Left renal pelvis (tissue), 4 donors: ENCODE measurements around the gene FLCN. TPM values are rescaled to one million over a fixed set of nuclear protein-coding genes. Genes with fewer than 3 reads are reported as not detected.
"Not testable (repeated sequence)": the region's sequence is repeated elsewhere in the genome, so short reads cannot be mapped to it uniquely, and the experiment has no call there.

Experiments
- DNase-seq, 4 donors: peaks; one replicate each; pipeline ENCODE4 v3.0.0-alpha.2; 2013; ENCODE audit warnings: low read depth in 4 of 4, low spot score in 3 of 4
- polyA plus RNA-seq, 4 donors: library from polyadenylated mRNA; unstranded; fragments of 120-200 nt; gene quantifications; one replicate each; pipeline ENCODE4 v1.2.1, GENCODE V29; 2013; ENCODE audit not compliant: insufficient read length in 4 of 4

The FLCN gene
- polyA plus RNA-seq, 4 donors: 16.2 to 53.8 (median 31.8) TPM

GRCh38 chr17:17189559-17189958, 47.4 kb downstream of the FLCN start:
- no peak for DNase-seq

DNA sequence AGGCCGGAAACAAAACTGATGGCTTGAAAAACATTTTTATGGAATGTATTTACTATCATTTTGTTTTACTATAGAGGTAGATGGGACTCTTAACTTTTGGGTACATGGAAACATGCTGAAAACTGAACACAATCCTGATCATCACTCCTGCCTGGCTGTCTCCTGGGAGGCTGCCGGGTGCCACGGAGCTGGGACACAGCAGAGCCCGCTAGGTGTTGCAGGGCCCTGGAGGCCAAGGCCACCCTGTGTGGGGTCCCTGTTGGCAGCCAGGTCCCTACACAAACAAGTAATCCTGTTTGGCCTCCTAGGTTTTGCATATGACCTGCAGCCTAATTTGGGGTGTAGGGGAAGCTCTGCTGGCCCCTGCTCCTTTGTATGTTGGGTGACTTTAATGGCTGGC, 48.4 kb downstream of the FLCN start:
- DNase-seq: no peak

GRCh38 chr17:17186551-17187505, 50.1 kb downstream of the FLCN start:
- DNase-seq: no peak

DNA sequence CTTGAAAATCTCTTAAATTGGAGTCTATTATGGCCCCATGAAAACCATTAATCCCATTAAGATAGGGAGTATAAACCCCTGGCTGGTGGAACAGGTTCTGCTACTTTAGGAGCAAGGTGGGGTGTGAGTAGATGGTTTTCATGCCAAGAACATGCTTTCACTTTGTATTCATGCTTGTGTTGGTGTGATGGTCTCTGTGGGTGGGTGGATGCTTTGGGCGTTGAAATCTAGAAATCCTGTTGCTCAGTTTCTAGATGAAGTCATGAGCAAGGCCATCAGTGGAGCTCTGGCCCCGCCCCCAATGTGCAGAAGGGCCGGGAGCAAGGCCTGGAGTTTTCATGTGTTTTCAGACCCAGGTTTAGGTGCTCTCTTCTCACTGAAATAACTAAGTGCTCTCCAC, 50.9 kb downstream of the FLCN start:
- DNase-seq: no peak

DNA sequence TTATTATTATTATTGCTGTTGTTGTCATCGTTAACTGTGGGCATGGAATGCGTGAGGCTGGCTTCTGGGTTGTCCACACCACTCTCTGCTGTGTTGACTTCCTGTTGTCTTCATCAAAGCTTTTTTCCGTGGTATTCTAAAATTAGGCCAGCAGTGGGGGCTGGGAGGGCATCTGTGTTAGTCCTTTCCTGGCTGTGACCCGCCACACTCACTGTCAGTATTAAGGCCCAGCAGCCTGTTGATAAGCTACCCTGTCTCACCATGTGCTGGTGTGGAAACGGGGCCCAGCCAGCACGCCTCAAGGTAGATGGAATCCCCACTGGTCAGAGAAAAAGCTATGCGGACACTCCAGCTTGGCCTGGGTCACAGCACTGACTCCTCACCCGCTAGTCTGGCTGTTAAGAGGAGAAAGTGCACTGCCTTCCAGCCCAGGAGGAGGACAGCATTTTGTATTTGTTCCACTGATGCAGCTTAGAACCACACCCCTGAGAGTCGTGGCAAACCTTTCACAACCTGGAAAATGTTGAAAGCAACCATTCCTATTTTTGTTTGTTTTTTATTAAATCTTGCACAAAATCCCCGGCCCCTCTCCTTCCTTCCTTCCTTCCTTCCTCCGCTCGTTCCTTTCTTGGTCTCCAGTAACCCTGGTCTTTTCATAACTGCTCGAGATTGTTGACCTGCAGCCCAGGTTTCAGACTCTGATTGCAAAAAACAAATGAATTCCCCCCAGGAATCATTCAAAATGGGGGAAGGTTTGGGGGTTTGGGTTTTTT, 51.8 kb downstream of the FLCN start:
- not testable (repeated sequence) for DNase-seq

DNA sequence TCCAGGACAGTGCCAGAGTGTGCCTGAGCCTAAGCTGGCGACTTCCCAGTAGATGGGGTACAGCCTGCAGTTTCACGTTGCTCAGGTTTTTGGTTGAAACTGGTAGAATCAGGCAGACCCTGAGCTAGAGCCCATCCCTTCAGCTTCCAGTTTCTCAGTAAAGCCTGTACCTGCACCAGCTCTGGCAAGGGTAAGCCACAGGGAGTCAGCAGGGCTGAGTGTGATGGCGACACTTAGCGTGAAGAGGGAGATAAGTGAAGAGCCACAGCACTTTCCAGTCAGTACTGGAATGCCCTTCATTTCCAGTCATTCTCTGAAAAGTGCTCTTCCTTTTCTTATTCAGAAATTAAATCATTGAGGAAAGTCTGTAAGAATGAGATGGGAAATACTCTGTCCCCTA, 53.2 kb downstream of the FLCN start:
- no peak for DNase-seq

DNA sequence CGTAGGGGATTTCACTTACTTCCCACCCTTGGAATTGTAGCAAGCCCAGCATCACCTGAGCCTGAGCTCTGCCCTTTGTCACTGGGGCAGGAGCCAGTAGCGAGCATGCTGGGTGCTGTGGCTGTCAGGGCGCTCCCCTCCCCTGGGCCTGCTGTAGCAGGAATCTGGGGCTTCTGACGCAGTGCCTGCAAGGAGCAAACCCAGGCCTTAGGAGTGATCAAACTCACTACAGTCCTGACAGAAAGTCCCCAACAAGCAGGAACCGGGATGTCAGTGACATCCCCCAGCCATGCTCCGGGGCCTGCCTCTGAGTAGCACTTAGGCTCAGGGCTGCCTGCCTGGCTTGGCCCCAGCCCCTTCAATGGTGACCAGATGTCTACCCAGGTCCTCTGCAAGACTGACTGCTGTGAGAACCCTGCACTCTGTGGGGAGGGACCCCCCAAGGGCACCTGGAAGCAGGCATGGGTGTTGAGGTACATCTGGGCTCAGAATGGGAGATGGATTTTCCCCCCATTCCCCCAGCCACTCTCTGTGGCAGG, 54.3 kb downstream of the FLCN start:
- DNase-seq: no peak

- no peak for DNase-seq
Observed at GRCh38 chr17:17181666-17182597, 55.0 kb downstream of the FLCN start.

DNA sequence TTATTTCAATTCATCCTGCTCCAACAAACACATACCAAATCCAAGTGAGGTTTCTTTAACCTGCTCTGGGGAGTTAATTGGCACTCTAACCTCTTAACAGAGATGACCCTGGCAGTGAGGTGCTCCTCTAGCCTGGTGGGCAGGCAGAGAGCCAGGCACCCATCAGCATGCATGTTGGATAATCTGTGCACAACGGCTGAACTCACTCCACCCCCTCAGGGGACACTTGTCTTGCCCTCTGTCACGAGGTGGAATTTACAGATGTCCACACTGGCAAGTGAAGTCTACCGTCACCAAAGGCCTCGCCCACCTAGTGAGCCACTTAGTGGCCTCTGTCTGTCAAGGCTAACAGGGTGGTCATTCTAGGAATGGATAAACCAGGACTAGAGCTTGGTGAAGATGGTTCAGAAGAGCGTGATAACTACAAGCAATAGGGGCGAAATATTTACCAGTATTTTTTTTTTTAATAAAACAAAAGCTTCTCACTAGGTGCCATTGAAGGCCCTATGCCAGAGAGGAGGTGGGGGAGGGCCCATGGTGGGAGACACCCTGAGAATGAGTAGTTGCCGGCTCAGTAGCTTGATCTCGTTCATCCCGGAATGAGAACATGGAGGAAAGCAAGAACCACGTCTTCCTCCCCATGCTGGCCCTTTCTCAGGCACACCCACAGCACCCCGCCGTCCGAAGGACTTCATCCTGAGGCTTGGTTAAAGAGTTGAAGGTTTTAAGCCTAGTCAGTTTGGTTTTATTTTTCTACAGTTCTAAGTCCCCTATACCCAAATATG, 56.0 kb downstream of the FLCN start:
- DNase-seq: no peak

DNA sequence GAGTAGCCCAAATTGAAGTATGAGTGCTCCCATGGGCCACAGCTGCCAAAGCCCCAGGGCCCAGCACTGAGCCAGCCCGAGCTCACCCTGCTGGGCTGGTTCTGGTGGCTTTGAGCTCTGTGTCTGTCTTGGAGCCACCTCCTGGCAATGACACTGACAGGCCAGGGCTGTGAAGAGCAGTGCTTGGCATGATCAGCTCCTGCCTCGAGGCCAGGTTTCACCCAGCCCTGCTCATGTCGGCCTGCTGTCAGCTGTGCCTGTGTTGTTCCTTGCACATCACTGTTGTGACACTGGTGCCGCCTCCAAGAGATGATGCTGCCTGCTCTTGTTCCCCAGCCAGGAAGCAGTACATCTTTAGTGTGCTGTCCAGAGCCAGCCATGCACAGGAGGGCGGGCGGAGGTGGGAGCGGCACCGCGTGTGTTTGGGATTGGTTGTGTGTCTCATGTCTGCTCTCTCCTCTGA, 56.8 kb downstream of the FLCN start:
- DNase-seq: no peak

DNA sequence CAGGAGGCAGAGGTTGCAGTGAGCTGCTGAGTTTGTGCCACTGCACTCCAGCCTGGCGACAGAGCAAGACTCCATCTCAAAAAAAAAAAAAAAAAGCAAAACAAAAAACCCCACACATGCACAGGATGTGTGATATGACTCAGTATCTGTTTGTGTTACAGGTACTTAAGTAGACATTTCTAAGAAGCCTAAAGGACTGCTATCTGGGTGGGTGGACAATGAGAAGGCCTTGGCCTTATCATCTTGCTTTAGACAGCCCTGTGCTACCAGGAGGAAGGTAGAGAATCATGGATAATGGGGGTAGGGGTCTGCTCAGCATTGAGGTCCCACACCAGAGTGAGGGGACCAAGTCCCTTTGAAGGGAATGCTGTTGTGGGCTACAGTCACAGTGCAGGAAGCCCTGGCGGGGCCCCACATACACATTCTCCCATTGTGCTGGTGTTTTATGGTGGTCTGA, 57.6 kb downstream of the FLCN start:
- no peak for DNase-seq

DNA sequence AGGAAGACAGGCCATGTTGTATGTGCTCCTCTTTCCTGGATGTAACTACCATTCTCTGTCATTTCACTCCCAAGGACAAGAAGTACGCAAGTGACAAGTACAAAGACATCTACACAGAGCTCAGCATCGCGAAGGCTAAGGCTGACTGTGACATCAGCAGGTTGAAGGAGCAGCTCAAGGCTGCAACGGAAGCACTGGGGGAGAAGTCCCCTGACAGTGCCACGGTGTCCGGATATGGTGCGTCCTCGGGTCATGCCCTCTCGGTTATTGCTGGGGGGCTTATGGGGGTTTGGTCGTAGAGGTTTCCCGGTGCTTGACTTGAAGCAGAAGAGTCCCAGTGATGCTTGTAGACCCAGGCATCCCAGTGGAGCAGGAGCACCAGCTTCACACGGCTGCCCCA, 59.8 kb downstream of the FLCN start:
- DNase-seq: no peak

GRCh38 chr17:17176341-17176740, 60.6 kb downstream of the FLCN start:
- DNase-seq: no peak

- no peak for DNase-seq
Observed at GRCh38 chr17:17175917-17176316, 61.1 kb downstream of the FLCN start.

DNA sequence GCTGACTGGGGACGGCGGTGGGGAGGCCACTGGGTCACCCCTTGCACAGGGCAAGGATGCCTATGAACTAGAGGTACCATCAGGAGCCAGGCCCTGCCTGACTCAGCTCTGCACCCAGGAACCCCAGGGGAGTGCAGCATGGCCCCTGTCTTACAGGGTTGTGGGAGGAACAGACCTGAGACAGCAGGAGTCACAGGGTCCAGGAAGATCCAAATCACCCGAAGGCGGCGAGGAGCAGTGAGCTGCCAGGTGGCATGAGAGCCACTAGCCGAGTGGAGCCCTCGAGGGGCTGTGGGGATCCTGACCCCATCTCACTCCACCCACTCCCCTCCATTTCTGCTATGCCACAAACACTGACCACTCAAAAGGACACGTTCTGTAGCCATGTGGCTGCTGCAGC, 61.6 kb downstream of the FLCN start:
- no peak for DNase-seq

DNA sequence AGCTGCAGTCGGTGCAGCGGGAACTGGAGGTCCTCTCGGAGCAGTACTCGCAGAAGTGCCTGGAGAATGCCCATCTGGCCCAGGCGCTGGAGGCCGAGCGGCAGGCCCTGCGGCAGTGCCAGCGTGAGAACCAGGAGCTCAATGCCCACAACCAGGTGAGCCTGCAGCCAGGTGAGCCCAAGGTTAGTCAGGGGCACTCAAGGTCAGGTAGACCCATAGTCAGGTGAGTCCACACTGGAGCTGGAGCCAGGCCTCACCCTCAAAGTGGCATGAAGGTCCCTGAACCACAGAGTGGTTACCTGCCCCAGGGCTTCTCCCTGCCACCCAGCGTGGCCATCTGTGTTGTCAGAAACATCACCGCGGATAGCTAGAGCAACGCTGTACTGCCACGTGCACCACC, 63.0 kb downstream of the FLCN start:
- DNase-seq: no peak

- no peak for DNase-seq
Observed at GRCh38 chr17:17172990-17173389, 64.0 kb downstream of the FLCN start.

GRCh38 chr17:17172001-17172939, 64.7 kb downstream of the FLCN start:
- DNase-seq: no peak
